Stimulated activated CD4-positive, alpha-beta T cell treated with anti-CD3 and anti-CD28 coated beads, TNF-alpha, amount 100 ng/mL, for 48 hours (primary cell): Measurements from ENCODE around the gene FMO1.
"Not testable (repeated sequence)": the region's sequence is repeated elsewhere in the genome, so short reads cannot be mapped to it uniquely, and the experiment has no call there.

Source experiments
- DNase-seq, 3 donors: peaks; one replicate each; pipeline ENCODE4 v3.0.0-alpha.2; 2020; ENCODE audit warnings: low read depth in 3 of 3

The FMO1 gene

GRCh38 chr1:171248302-171248701 is at the start of gene FMO1:
Gene FMO1 (plus strand): TSS chr1:171248494. CDS start chr1:171258088, 9,594 bp downstream.
- no peak for DNase-seq

GRCh38 chr1:171204296-171204695 is 44.0 kb upstream of the FMO1 start:
- no peak for DNase-seq

GRCh38 chr1:171206204-171206977 is 41.9 kb upstream of the FMO1 start:
- no peak for DNase-seq

GRCh38 chr1:171206978-171207355 is 41.3 kb upstream of the FMO1 start:
- DNase-seq, result no peak

GRCh38 chr1:171207377-171207776 is 40.9 kb upstream of the FMO1 start:
- no peak for DNase-seq

- DNase-seq, result no peak
Observed at GRCh38 chr1:171210355-171210754, 37.9 kb upstream of the FMO1 start.

GRCh38 chr1:171212607-171213351 is 35.5 kb upstream of the FMO1 start:
- no peak for DNase-seq

- DNase-seq, result no peak
Observed at GRCh38 chr1:171213559-171214454, 34.5 kb upstream of the FMO1 start.

GRCh38 chr1:171217658-171218443 is 30.4 kb upstream of the FMO1 start:
- no peak for DNase-seq

GRCh38 chr1:171218661-171219060 is 29.6 kb upstream of the FMO1 start:
- DNase-seq, result no peak

GRCh38 chr1:171219346-171220080 is 28.8 kb upstream of the FMO1 start:
- DNase-seq, result no peak

GRCh38 chr1:171220081-171220420 is 28.2 kb upstream of the FMO1 start:
- DNase-seq, result no peak

GRCh38 chr1:171220581-171221054 is 27.7 kb upstream of the FMO1 start:
- no peak for DNase-seq

- no peak for DNase-seq
Observed at GRCh38 chr1:171221665-171222591, 26.4 kb upstream of the FMO1 start.

- DNase-seq, result no peak
Observed at GRCh38 chr1:171222936-171223335, 25.4 kb upstream of the FMO1 start.

- not testable (repeated sequence) for DNase-seq
Observed at GRCh38 chr1:171224257-171224656, 24.0 kb upstream of the FMO1 start.

- DNase-seq, result no peak
Observed at GRCh38 chr1:171226747-171227370, 21.4 kb upstream of the FMO1 start.

GRCh38 chr1:171231326-171231725 is 17.0 kb upstream of the FMO1 start:
- DNase-seq, result no peak

GRCh38 chr1:171233183-171233582 is 15.1 kb upstream of the FMO1 start:
- no peak for DNase-seq
